Measurements from ENCODE around the gene CANX.
A peak's percentile ranks its signal among the peaks of the same experiment; 100 is the strongest.
"Not testable (repeated sequence)": the region's sequence is repeated elsewhere in the genome, so short reads cannot be mapped to it uniquely, and the experiment has no call there.

Gene CANX

DNA sequence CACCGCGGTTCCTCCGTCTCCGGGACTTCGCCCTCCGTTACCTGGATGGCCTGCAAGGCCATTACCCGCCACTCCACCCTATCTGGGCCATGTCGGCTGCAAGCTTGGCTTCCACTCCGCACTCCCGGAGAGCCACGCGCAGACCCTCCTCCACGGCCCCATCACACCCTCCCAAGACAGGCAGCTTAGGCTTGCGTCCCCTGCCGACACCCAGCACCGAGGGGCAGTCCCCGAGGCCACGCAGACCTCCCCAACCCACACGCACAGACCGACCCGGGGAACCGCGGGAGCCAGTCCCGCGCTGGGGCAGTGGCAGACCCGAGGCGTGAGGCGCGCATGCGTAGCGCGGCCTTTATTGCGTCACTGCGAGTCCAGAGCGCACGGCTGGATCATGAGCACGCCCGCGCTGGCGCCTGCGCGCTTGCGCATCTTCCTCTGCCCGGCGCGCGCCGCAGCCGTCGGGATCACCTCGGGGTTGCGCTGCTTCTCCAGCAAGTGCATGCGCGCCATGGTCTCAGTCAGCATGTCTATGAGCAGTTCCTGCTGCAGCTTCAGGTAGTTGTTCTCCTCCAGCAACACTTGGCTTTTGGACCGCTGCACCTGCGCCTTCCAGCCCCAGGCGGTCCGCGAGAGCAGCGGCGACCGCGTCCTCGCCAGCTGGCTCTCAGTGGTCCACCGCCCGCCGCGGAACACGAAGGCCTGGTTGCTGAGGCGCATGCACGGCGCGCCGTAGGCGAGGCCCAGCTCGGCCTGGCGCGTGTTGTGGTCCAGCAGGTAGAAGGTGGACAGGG lies 20.3 kb upstream of the CANX start:
- Histone ChIP-seq H3K9ac (ENCODE audit: insufficient read length) (peak overlapping the region; percentile 91), H3K4me3 (peak overlapping the region; percentile 85), H3K9me3 (ENCODE audit: low read depth, low read length) (no peaks in the 10 kb centered on the region), H3K27ac (peak overlapping the region; percentile 75), H3K36me3 (ENCODE audit: insufficient read depth, low read length) (no peaks in the 10 kb centered on the region)
- TF ChIP-seq EZH2 (IDR thresholded peaks at IDR 0.05) (no peak), POLR2AphosphoS5 (IDR thresholded peaks at IDR 0.05; ENCODE audit: borderline replicate concordance, low read depth, low read length) (peak; percentile 100), FOXP2 (optimal IDR thresholded peaks at IDR 0.05; ENCODE audit: control extremely low read depth, extremely low read length, insufficient read depth) (peak; percentile 79)
- peak; percentile 76 for DNase-seq (ENCODE audit: low read depth, low spot score)

DNA sequence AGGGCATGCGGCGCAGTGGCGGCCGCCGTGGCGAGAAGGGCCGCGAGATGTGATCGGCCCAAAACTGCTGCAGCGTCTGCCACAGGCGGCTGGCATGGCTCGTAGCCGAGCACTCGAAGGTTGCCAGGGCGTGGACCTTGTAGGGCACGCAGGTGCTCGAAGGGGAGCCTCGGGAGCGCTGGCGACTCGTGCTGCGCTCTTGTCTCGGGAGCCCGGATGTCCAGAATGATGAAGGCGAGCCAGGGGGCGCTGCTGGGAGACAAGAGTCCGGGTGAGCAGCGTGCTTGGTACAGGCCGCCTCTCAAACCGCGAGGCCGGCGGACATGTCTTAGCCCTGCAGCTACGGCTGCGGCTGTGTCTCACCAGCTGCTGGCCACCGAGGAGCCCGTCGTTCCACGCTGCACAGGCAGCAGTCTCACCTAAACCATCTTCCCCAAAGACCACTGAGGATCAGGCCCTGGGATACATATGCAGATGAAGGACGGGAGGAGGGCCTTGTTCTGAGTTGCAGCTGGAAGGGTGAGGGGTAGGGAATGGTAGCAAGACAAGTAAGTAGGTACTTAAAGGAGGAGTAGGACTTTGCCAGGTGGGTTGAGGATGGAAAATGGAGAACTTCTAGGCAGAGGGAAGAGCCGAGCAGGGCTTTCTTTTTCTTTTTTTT lies 19.6 kb upstream of the CANX start:
- Histone ChIP-seq H3K4me3 (peak overlapping the region; percentile 85), H3K9ac (ENCODE audit: insufficient read length) (peak overlapping the region; percentile 91), H3K9me3 (ENCODE audit: low read depth, low read length) (no peaks in the 10 kb centered on the region), H3K36me3 (ENCODE audit: insufficient read depth, low read length) (no peaks in the 10 kb centered on the region), H3K27ac (no peak overlapping the region; the same call in 1 of the 2 replicates)
- TF ChIP-seq FOXP2 (optimal IDR thresholded peaks at IDR 0.05; ENCODE audit: control extremely low read depth, extremely low read length, insufficient read depth) = no peak
- TF ChIP-seq EZH2 (IDR thresholded peaks at IDR 0.05) = no peak
- no peak for TF ChIP-seq POLR2AphosphoS5 (IDR thresholded peaks at IDR 0.05; ENCODE audit: borderline replicate concordance, low read depth, low read length)
- DNase-seq (ENCODE audit: low read depth, low spot score) = no peak

DNA sequence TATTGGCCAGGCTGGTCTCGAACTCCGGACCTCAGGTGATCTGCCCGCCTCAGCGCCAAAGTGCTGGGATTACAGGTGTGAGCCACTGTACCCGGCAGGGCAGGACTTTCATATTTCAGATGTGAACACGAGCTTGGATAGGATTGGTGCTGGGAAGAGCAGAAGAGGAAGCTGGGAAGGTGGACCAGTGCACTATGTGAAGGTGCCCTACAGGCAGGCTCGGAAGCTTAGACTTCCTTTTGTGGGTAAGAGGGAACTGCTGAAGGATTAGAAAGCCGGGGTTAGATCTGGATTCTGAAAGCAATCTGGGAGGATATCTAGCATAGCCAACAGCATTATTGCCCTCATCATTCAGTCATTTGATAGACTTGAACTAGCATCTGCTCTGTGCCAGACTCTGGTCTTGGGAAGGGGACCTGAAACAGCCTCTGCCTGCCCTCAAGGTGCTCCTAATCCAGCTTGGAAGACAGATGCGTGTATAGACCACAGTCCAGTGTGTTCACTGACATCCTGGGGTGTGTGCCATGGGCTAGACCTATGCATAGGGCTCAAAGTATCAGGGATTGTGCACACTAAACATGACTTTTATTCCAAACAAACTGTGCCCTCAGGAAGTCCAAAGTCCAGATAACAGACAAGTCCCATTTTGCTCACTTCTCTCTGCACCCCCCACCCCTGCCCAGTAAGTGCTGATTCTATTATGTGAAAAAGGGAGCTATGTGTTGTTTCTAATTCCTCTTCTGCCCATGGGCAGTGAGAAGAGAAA lies 18.6 kb upstream of the CANX start:
- Histone ChIP-seq H3K4me3 (no peak overlapping the region), H3K9ac (ENCODE audit: insufficient read length) (no peak overlapping the region), H3K27ac (no peak overlapping the region), H3K9me3 (ENCODE audit: low read depth, low read length) (no peaks in the 10 kb centered on the region), H3K36me3 (ENCODE audit: insufficient read depth, low read length) (no peaks in the 10 kb centered on the region)
- TF ChIP-seq POLR2AphosphoS5 (IDR thresholded peaks at IDR 0.05; ENCODE audit: borderline replicate concordance, low read depth, low read length) (no peak), EZH2 (IDR thresholded peaks at IDR 0.05) (no peak), FOXP2 (optimal IDR thresholded peaks at IDR 0.05; ENCODE audit: control extremely low read depth, extremely low read length, insufficient read depth) (no peak)
- DNase-seq (ENCODE audit: low read depth, low spot score) = no peak

DNA sequence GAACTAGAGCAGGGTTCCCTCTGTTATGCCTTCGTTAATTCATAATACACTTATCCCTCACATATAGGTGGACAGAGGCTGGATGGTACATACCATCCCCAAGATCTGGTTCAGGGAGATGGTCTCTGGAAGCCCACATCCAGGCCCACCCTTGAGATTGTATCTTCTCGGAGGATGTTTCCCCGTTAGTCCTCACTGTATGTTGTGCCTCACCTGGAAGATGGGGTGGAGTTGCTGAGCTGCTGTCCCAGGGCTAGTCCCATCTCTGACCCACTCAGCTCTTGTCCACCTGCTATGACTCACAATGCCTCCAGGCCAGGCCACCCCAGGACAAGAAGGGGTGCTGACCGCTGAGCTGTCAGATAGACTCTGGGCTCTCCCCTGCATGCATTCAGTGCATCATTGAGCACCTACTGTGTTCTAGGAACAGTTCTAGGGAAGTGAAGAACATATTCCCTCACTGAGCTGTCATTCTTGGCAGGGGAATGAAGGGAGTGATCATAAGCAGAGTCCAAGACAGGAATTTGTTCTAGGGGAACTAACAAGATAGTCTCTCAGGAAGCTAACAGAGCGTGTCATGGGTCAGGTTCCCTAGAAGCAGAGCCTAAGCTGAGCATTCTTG lies 17.9 kb upstream of the CANX start, which contains the start of gene CBY3:
Gene CBY3 (minus strand): TSS at position 255 of the 622 bp plus-strand sequence. CDS start 116 bp downstream, at position 139.
- no peak within 1 kb of the TSS for H3K27ac ChIP-seq
- H3K36me3 ChIP-seq (ENCODE audit: insufficient read depth, low read length) = no peaks in the 10 kb centered on the region
- H3K4me3 ChIP-seq = no peak within 1 kb of the TSS
- no peak within 1 kb of the TSS for H3K9ac ChIP-seq (ENCODE audit: insufficient read length)
- TF ChIP-seq POLR2AphosphoS5 (IDR thresholded peaks at IDR 0.05; ENCODE audit: borderline replicate concordance, low read depth, low read length) (no peak), FOXP2 (optimal IDR thresholded peaks at IDR 0.05; ENCODE audit: control extremely low read depth, extremely low read length, insufficient read depth) (no peak), EZH2 (IDR thresholded peaks at IDR 0.05) (no peak)
- no peak for DNase-seq (ENCODE audit: low read depth, low spot score)
- H3K9me3 ChIP-seq (ENCODE audit: low read depth, low read length) = no peaks in the 10 kb centered on the region

DNA sequence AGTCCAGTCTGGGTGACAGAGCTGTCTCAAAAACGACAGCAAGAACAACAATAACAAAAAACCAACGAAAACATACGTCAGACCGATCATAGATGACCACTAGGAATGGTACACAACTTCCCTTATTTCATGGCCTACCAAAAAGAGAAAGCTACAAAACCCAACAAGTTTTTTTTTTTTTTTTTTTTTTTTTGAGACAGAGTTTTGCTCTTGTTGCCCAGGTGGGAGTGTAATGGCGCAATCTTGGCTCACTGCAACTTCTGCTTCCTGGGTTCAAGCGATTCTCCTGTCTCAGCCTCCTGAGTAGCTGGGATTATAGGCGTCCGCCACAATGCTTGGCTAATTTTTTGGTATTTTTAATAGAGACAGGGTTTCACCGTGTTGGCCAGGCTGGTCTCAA lies 9.6 kb upstream of the CANX start:
- H3K9ac ChIP-seq (ENCODE audit: insufficient read length); H3K36me3 ChIP-seq (ENCODE audit: insufficient read depth, low read length); H3K9me3 ChIP-seq (ENCODE audit: low read depth, low read length); DNase-seq (ENCODE audit: low read depth, low spot score); H3K27ac ChIP-seq; H3K4me3 ChIP-seq: not testable (repeated sequence)

DNA sequence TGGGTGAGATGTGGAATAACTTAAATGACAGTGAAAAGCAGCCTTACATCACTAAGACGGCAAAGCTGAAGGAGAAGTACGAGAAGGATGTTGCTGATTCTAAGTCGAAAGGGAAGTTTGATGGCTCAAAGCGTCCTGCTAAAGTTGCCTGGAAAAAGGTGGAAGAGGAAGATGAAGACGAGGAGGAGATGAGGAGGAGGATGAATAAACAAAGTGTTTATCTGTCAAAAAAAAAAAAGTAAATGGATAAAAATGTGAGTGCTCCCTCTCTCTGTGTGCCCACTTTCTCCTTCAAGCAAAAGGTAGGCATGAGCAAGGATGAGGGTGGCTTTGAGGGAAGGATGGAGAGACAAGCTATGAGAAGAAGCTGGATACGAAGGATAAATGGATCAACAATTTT lies 4.2 kb upstream of the CANX start:
- no peaks in the 10 kb centered on the region for H3K9me3 ChIP-seq (ENCODE audit: low read depth, low read length)
- no peak overlapping the region for H3K27ac ChIP-seq
- no peak overlapping the region for H3K4me3 ChIP-seq
- no peak overlapping the region for H3K9ac ChIP-seq (ENCODE audit: insufficient read length)
- DNase-seq (ENCODE audit: low read depth, low spot score) = no peak
- TF ChIP-seq EZH2 (IDR thresholded peaks at IDR 0.05) = no peak
- TF ChIP-seq FOXP2 (optimal IDR thresholded peaks at IDR 0.05; ENCODE audit: control extremely low read depth, extremely low read length, insufficient read depth) = no peak
- TF ChIP-seq POLR2AphosphoS5 (IDR thresholded peaks at IDR 0.05; ENCODE audit: borderline replicate concordance, low read depth, low read length) = no peak
- no peaks in the 10 kb centered on the region for H3K36me3 ChIP-seq (ENCODE audit: insufficient read depth, low read length)

DNA sequence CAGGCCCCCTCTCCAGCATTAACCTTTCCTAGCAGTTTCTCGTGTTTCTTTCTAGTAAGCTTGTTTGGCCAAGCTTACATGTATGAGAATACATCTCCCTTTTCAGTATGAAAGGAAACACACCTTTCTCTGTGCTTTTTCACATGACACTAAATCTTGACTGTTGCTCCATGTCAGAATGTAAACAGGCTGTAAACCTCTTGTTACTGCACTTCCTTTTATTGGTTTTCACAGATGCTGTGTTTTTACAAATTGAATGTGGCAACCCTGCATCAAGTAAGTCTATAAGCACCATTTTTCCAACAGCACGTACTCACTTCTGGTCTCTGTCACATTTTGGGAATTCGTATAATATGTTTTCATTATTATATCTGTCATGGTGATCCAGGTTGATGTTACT lies 2.2 kb upstream of the CANX start:
- 0 out of 2 replicates have a peak overlapping the region, but pooled peaks have one; percentile 49 for H3K27ac ChIP-seq
- no peak overlapping the region for H3K4me3 ChIP-seq
- no peak overlapping the region for H3K9ac ChIP-seq (ENCODE audit: insufficient read length)
- H3K9me3 ChIP-seq (ENCODE audit: low read depth, low read length) = no peaks in the 10 kb centered on the region
- H3K36me3 ChIP-seq (ENCODE audit: insufficient read depth, low read length) = peaks cover 10% of the 10 kb centered on the region
- TF ChIP-seq EZH2 (IDR thresholded peaks at IDR 0.05) (no peak), FOXP2 (optimal IDR thresholded peaks at IDR 0.05; ENCODE audit: control extremely low read depth, extremely low read length, insufficient read depth) (no peak), POLR2AphosphoS5 (IDR thresholded peaks at IDR 0.05; ENCODE audit: borderline replicate concordance, low read depth, low read length) (no peak)
- no peak for DNase-seq (ENCODE audit: low read depth, low spot score)

DNA sequence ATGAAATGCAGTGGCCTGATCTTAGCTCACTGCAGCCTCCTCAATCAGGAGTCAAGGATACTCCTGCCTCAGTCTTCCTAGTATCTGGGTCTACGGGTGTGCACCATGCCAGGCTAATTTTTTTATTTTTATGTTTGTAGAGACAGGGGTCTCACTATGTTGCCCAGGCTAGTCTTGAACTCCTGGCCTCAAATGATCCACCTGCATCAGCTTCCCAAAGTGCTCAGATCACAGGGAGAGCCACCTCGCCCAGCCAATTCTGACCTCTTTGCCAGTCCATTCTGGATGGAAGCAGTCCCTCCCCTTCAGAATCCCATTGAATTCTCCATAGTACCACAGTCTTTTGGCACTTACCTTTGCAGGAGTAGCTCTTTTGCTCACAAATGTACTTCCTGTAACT lies 1.7 kb upstream of the CANX start:
- Histone ChIP-seq H3K9ac (ENCODE audit: insufficient read length) (no peak overlapping the region), H3K27ac (no peak overlapping the region), H3K36me3 (ENCODE audit: insufficient read depth, low read length) (peaks cover 15% of the 10 kb centered on the region), H3K9me3 (ENCODE audit: low read depth, low read length) (no peaks in the 10 kb centered on the region), H3K4me3 (no peak overlapping the region)
- no peak for DNase-seq (ENCODE audit: low read depth, low spot score)
- no peak for TF ChIP-seq POLR2AphosphoS5 (IDR thresholded peaks at IDR 0.05; ENCODE audit: borderline replicate concordance, low read depth, low read length)
- no peak for TF ChIP-seq EZH2 (IDR thresholded peaks at IDR 0.05)
- TF ChIP-seq FOXP2 (optimal IDR thresholded peaks at IDR 0.05; ENCODE audit: control extremely low read depth, extremely low read length, insufficient read depth) = no peak

DNA sequence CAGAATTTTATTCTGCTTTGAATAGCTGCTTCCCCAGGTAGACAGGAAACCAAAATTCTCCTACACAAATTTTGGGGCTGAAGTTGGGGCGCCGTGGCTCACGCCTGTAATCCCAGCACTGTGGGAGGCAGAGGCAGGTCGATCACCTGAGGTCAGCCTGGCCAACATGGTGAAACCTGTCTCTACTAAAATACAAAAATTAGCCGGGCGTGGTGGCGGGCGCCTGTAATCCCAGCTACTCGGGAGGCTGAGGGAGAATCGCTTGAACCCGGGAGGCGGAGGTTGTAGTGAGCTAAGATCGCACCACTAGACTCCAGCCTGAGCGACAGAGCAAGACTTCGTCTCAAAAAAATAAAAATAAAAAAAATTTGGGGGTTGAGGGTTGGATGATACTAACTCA lies 1.2 kb upstream of the CANX start:
- peak overlapping the region; percentile 87 for H3K27ac ChIP-seq
- not testable (repeated sequence) for H3K9me3 ChIP-seq (ENCODE audit: low read depth, low read length)
- peak overlapping the region; percentile 86 for H3K9ac ChIP-seq (ENCODE audit: insufficient read length)

More for the DNA sequence above, 1.2 kb upstream of the CANX start:
- H3K4me3 ChIP-seq = peak overlapping the region; percentile 97
- not testable (repeated sequence) for DNase-seq (ENCODE audit: low read depth, low spot score)
- H3K36me3 ChIP-seq (ENCODE audit: insufficient read depth, low read length) = peaks cover 19% of the 10 kb centered on the region

Data from SK-N-MC (cell line).